DOHH2 (cell line): ENCODE measurements around the gene OVOL1.

ENCODE experiments used
- CTCF ChIP-seq: fragments of 200-600 bp; sonication (generic); IDR thresholded peaks from one replicate; pipeline ENCODE4 v1.5.1; 2014; ENCODE audit warnings: antibody characterized with exemption, mild to moderate bottlenecking, low read depth, low read length; ENCODE audit not compliant: poor library complexity, severe bottlenecking
- EZH2phosphoT487 ChIP-seq: fragments of 200-600 bp; sonication (generic); IDR thresholded peaks from 2 replicates; pipeline ENCODE4 v1.6.1; 2017; ENCODE audit warnings: borderline replicate concordance, mild to moderate bottlenecking, antibody characterized with exemption, low read length, moderate library complexity, mixed read lengths

- no peak for TF ChIP-seq CTCF
- no peak for TF ChIP-seq EZH2phosphoT487
Measured at GRCh38 chr11:65802841-65803240, 16.0 kb downstream of the OVOL1 start.
